Smooth muscle cell (in vitro differentiated cells): ENCODE results near the gene DNAH8. TPM values are rescaled to one million over a fixed set of nuclear protein-coding genes. Genes with fewer than 3 reads are reported as not detected.

ENCODE experiments used
- DNase-seq: peaks from one replicate; lab custom pipeline; 2025; ENCODE audit not compliant: unreplicated experiment; lab: John Stamatoyannopoulos, UW
- H2AFZ ChIP-seq: fragments of 200-600 bp; sonication (generic); 2 replicates; pipeline ENCODE4 v1.6.0; 2016; ENCODE audit warnings: antibody characterized with exemption, low read depth, mild to moderate bottlenecking
- H3F3A ChIP-seq: fragments of 200-600 bp; sonication (generic); 2 replicates; pipeline ENCODE4 v1.6.0; 2017; ENCODE audit warnings: antibody characterized with exemption, low read depth
- H3K27ac ChIP-seq: fragments of 200-600 bp; sonication (generic); 2 replicates; pipeline ENCODE4 v1.5.1; 2016; ENCODE audit warnings: low read depth, mild to moderate bottlenecking
- H3K27me3 ChIP-seq: fragments of 200-600 bp; sonication (generic); 2 replicates; pipeline ENCODE4 v1.6.1; 2016; ENCODE audit warnings: low read depth, mild to moderate bottlenecking
- H3K36me3 ChIP-seq: fragments of 200-600 bp; sonication (generic); 2 replicates; pipeline ENCODE4 v1.5.1; 2016; ENCODE audit warnings: low read depth
- H3K4me1 ChIP-seq: fragments of 200-600 bp; sonication (generic); 2 replicates; pipeline ENCODE4 v1.5.1; 2016; ENCODE audit warnings: low read depth
- H3K4me2 ChIP-seq: fragments of 200-600 bp; sonication (generic); 2 replicates; pipeline ENCODE4 v1.6.0; 2016; ENCODE audit warnings: mild to moderate bottlenecking
- H3K4me3 ChIP-seq: fragments of 200-600 bp; sonication (generic); 2 replicates; pipeline ENCODE4 v1.5.1; 2016; ENCODE audit warnings: mild to moderate bottlenecking
- H3K79me2 ChIP-seq: fragments of 200-600 bp; sonication (generic); 2 replicates; pipeline ENCODE4 v1.6.0; 2016; ENCODE audit warnings: low read depth, mild to moderate bottlenecking
- H3K9ac ChIP-seq: fragments of 200-600 bp; sonication (generic); 2 replicates; pipeline ENCODE4 v1.6.0; 2016; ENCODE audit warnings: low read depth
- H3K9me3 ChIP-seq: fragments of 200-600 bp; sonication (generic); replicated peaks from 2 replicates; pipeline ENCODE4 v1.5.1; 2016; ENCODE audit warnings: low read depth
- H4K20me1 ChIP-seq: fragments of 200-600 bp; sonication (generic); 2 replicates; pipeline ENCODE4 v1.6.0; 2016; ENCODE audit warnings: low read depth
- WGBS: methylation state at CpG from one replicate; pipeline ENCODE4 v1.1.7; 2016; ENCODE audit warnings: low lambda C conversion rate; 5-methylcytosine and 5-hydroxymethylcytosine counted together
- polyA plus RNA-seq: library from polyadenylated mRNA; unstranded; fragments of >200 nt; fragmentation: Nextera tagmentation; extraction: Ambion mirVana; gene quantifications from 2 replicates; pipeline ENCODE4 v1.2.1, GENCODE V29; 2016
- total RNA-seq: library from RNA; depleted of rRNA; stranded (reverse); fragments of >200 nt; gene quantifications from 2 replicates; pipeline ENCODE4 v1.2.3, GENCODE V29; 2014
- TF ChIP-seq, protein P1 (sequence below): fragments of 200-600 bp; sonication (generic); IDR thresholded peaks from 2 replicates; pipeline ENCODE4 v1.5.1; 2017; ENCODE audit warnings: borderline replicate concordance, mild to moderate bottlenecking, antibody characterized with exemption; ENCODE audit not compliant: insufficient read depth, poor library complexity, severe bottlenecking

Gene DNAH8
- total and polyA plus RNA-seq, 2 experiments from 2014 or later: not detected

DNA sequence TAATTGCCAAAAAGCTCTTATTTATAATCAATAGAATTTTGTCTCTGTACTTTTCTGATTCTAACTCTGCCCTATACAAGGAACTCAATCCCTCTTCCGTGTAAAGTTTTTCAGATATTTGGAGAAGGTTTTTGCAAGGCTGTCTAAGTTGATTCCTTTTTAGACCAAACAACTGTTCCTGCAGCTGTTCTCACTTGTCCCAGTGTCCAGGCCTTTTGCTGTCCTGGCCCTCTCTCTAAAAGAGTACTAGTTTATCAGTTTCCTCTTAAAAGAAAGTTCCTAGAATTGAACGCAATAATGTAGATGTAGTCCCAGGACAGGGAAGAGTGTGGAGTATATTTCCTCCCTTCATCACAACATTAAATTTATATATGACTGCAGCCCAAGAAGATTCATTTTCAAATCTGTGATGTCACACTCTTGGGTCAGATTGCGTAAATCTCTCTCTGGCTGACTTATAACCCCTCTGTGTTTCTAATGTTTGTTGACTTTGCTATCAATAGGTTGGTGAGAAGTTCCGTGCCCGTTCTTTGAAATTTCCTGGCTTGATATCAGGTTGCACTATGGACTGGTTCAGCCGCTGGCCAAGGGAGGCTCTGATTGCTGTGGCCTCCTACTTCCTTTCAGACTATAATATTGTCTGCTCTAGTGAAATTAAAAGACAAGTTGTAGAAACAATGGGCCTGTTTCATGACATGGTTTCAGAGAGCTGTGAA is 194.1 kb downstream of the DNAH8 start:
- H3K9me3 ChIP-seq: no peaks in the 10 kb centered on the region
- no peak overlapping the region for H3K4me2 ChIP-seq
- WGBS: 76% methylated on average over 6 of the region's 6 CpGs
- no peak overlapping the region for H3K4me3 ChIP-seq
- H3K27ac ChIP-seq: no peak overlapping the region
- H3K4me1 ChIP-seq: no peaks in the 10 kb centered on the region
- no peak overlapping the region for H3K9ac ChIP-seq
- H4K20me1 ChIP-seq: no peaks in the 10 kb centered on the region
- no peaks in the 10 kb centered on the region for H3K79me2 ChIP-seq
- no peaks in the 10 kb centered on the region for H3K36me3 ChIP-seq
- H2AFZ ChIP-seq: no peak overlapping the region
- H3K27me3 ChIP-seq: no peaks in the 10 kb centered on the region
- H3F3A ChIP-seq: no peaks in the 10 kb centered on the region
- DNase-seq: no peak
- TF ChIP-seq, protein P1, sequence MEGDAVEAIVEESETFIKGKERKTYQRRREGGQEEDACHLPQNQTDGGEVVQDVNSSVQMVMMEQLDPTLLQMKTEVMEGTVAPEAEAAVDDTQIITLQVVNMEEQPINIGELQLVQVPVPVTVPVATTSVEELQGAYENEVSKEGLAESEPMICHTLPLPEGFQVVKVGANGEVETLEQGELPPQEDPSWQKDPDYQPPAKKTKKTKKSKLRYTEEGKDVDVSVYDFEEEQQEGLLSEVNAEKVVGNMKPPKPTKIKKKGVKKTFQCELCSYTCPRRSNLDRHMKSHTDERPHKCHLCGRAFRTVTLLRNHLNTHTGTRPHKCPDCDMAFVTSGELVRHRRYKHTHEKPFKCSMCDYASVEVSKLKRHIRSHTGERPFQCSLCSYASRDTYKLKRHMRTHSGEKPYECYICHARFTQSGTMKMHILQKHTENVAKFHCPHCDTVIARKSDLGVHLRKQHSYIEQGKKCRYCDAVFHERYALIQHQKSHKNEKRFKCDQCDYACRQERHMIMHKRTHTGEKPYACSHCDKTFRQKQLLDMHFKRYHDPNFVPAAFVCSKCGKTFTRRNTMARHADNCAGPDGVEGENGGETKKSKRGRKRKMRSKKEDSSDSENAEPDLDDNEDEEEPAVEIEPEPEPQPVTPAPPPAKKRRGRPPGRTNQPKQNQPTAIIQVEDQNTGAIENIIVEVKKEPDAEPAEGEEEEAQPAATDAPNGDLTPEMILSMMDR: no peak

DNA sequence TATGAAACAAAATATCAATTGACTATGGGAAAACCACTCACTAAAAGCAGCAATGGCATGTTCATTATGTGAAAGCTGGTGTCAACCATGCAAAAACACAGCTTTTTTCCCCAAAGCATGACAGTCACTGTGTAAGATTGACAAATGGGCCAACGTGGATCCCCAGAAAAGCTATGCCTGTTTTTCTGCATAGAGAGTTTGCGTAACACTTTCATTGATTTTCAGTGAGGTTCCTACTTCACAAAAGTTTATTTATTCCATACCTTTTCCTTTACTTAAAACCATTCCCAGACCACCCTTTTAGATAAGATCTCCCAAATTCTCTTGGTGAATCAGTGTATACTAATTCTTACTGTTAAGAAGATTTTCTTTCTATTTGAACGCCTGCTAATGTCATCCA is 195.1 kb downstream of the DNAH8 start:
- H3K27ac ChIP-seq: no peak overlapping the region
- no peak overlapping the region for H3K4me3 ChIP-seq
- no peak overlapping the region for H3K9ac ChIP-seq
- H3K4me2 ChIP-seq: no peak overlapping the region
- H3K4me1 ChIP-seq: no peaks in the 10 kb centered on the region
- H3K9me3 ChIP-seq: no peaks in the 10 kb centered on the region
- TF ChIP-seq, protein P1: no peak
- no peak for DNase-seq
- H3K79me2 ChIP-seq: no peaks in the 10 kb centered on the region
- H3F3A ChIP-seq: no peaks in the 10 kb centered on the region
- 80% methylated on average over 3 of the region's 3 CpGs for WGBS
- no peak overlapping the region for H2AFZ ChIP-seq
- H3K36me3 ChIP-seq: no peaks in the 10 kb centered on the region
- H3K27me3 ChIP-seq: no peaks in the 10 kb centered on the region
- no peaks in the 10 kb centered on the region for H4K20me1 ChIP-seq

DNA sequence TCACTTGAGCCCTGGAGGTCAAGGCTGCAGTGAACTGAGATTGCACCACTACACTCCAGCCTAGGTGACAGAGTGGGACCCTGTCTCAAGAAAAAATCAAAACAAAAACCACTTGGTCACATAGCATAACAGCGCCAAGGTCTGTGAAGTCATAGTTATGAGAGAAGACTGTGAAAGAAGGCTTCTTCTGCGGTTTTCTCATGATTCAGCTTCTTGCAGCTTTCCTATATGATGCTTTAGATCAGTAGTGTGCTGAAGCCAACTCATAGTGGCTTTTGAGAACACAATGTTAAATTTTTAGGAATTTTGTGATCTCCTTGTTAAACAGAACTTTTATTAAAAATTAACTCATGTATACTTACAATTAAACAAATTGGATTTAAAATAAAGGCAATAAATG is 197.3 kb downstream of the DNAH8 start:
- Histone ChIP-seq H3K9ac (no peak overlapping the region), H3K27me3 (no peaks in the 10 kb centered on the region), H3K4me2 (no peak overlapping the region), H3K9me3 (no peaks in the 10 kb centered on the region), H3K4me1 (no peaks in the 10 kb centered on the region), H3K79me2 (no peaks in the 10 kb centered on the region), H3K4me3 (no peak overlapping the region), H2AFZ (no peak overlapping the region), H3F3A (no peaks in the 10 kb centered on the region), H3K27ac (no peak overlapping the region), H4K20me1 (no peaks in the 10 kb centered on the region), H3K36me3 (no peaks in the 10 kb centered on the region)
- TF ChIP-seq, protein P1: no peak
- DNase-seq: no peak
- WGBS: 98% methylated on average over 2 of the region's 2 CpGs
